Ovary (tissue), 3 donors: ENCODE results near the gene CYGB.

Experiments used
- EP300 ChIP-seq: sonication (generic); formaldehyde crosslinking; IDR thresholded peaks from one replicate; pipeline ENCODE4 v1.6.1; 2017; ENCODE audit warnings: antibody characterized with exemption
- POLR2A ChIP-seq: fragments of 450-650 bp; IDR thresholded peaks from one replicate; pipeline ENCODE4 v1.6.1; 2017; ENCODE audit warnings: antibody characterized with exemption, mild to moderate bottlenecking, moderate library complexity
- TF ChIP-seq, protein P1 (sequence below), 3 donors: fragments of 450-650 bp in 2 of 3; fragments of 200-600 bp in 1 of 3; IDR thresholded peaks; one replicate each; pipeline versions ENCODE4 v1.5.1 to v1.8.0; 2016 to 2022; ENCODE audit warnings: antibody characterized with exemption in 3 of 3, mild to moderate bottlenecking in 1 of 3
- donor health status: DM: no; HTN: no; CAD: no.

DNA sequence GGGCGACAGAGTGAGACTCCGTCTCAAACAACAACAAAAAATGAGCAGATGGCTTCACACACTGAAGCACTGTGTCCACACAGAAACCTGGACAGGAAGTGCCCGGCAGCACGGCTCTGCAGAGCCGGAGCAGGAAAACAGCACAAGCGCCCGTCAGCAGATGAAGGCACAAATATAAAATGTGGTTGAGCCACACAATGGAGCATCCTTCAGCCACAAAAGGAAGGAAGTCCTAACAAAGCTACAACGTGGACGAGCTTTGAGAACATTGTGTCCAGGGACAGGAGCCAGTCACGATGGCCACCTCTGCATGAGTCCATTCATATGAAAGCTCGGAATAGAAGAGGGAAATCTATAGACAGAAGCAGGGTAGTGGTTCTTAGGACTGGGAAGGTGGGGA, 51.9 kb downstream of the CYGB start:
- TF ChIP-seq, protein P1, sequence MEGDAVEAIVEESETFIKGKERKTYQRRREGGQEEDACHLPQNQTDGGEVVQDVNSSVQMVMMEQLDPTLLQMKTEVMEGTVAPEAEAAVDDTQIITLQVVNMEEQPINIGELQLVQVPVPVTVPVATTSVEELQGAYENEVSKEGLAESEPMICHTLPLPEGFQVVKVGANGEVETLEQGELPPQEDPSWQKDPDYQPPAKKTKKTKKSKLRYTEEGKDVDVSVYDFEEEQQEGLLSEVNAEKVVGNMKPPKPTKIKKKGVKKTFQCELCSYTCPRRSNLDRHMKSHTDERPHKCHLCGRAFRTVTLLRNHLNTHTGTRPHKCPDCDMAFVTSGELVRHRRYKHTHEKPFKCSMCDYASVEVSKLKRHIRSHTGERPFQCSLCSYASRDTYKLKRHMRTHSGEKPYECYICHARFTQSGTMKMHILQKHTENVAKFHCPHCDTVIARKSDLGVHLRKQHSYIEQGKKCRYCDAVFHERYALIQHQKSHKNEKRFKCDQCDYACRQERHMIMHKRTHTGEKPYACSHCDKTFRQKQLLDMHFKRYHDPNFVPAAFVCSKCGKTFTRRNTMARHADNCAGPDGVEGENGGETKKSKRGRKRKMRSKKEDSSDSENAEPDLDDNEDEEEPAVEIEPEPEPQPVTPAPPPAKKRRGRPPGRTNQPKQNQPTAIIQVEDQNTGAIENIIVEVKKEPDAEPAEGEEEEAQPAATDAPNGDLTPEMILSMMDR (IDR thresholded peaks at IDR 0.05) = no peak
- TF ChIP-seq POLR2A (no peak), EP300 (no peak)
